GM18499 (cell line): ENCODE measurements around the gene POU2F2.

Source experiments
- ATAC-seq: cut with Tn5 transposase; IDR thresholded peaks from one replicate; pipeline ENCODE4 v1.9.1; 2021; ENCODE audit warnings: moderate number of reproducible peaks; ENCODE audit not compliant: insufficient read depth, unreplicated experiment

POU2F2 gene

DNA sequence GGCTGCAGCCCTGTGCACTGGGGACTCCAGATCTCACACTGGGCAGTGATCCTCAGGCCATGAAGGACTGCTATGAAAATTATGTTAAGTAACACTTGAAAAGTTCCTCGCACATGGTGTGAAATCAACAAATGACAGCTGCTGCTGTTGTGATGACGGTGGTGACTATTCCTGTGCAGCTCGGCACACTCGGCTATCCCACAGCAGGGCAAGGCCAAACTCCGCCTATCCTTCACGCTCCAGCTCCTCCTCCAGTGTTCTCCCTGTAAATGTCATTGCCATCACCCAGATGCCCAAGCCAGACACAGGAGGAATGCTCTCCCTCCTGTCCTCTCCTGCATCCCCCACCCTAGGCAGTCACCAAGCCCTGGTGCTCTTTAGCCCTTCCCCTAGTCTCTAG lies 93.6 kb downstream of the POU2F2 start:
- ATAC-seq, result no peak

- ATAC-seq, result no peak
Measured at GRCh38 chr19:42037649-42038048, 94.6 kb downstream of the POU2F2 start.
